CD4-positive, alpha-beta T cell (primary cell): ENCODE data around the gene KLHL36. TPM values are rescaled to one million over a fixed set of nuclear protein-coding genes. Genes with fewer than 3 reads are reported as not detected.

Experiments
- ATAC-seq: fragments of 200-7000 bp; cut with Tn5 transposase; one replicate; pipeline ENCODE4 v1.10.0; 2022; ENCODE audit warnings: mild to moderate bottlenecking; ENCODE audit not compliant: poor library complexity
- CTCF ChIA-PET: fragments of 350-600 bp; sonication (Branson Sonifier 250); formaldehyde crosslinking; loops from one replicate; lab custom pipeline; 2021; ENCODE audit warnings: antibody characterized with exemption, inconsistent platforms; lab: Charles Lee
- POLR2A ChIA-PET: fragments of 350-600 bp; sonication (Branson Sonifier 250); formaldehyde crosslinking; loops from one replicate; lab custom pipeline; 2021; ENCODE audit warnings: antibody characterized with exemption, inconsistent platforms; lab: Charles Lee
- DNase-seq, 14 experiments: peaks; one replicate each; pipeline ENCODE4 v3.0.0-alpha.2; 2013 to 2020; ENCODE audit warnings: mixed read lengths in 2 of 14
- H3K27ac ChIP-seq, 2 donors: one replicate each; pipeline versions ENCODE4 v1.5.1 to v1.7.0; 2013; ENCODE audit warnings: low read length in 2 of 2, low read depth in 1 of 2, mild to moderate bottlenecking in 1 of 2
- H3K27me3 ChIP-seq, 2 experiments: 1 replicate in 1 of 2; 2 replicates in 1 of 2; pipeline versions ENCODE4 v1.6.1 to v1.7.0; 2013; ENCODE audit warnings: low read length in 2 of 2, control low read depth in 1 of 2, mild to moderate bottlenecking in 1 of 2, moderate library complexity in 1 of 2; ENCODE audit not compliant: insufficient read depth in 2 of 2, control insufficient read depth in 1 of 2
- H3K36me3 ChIP-seq: one replicate; pipeline ENCODE4 v1.6.1; 2013; ENCODE audit warnings: low read length, control low read depth; ENCODE audit not compliant: insufficient read depth
- H3K4me1 ChIP-seq: one replicate; pipeline ENCODE4 v1.6.1; 2013; ENCODE audit warnings: low read length, control low read depth; ENCODE audit not compliant: insufficient read depth
- H3K4me3 ChIP-seq: one replicate; pipeline ENCODE4 v1.5.1; 2013; ENCODE audit warnings: mild to moderate bottlenecking, low read length, moderate library complexity
- H3K9me3 ChIP-seq, 2 experiments: 1 replicate in 1 of 2; 2 replicates in 1 of 2; pipeline versions ENCODE4 v1.6.1 to v1.7.0; 2013; ENCODE audit warnings: low read length in 2 of 2, mild to moderate bottlenecking in 2 of 2, control low read depth in 1 of 2, moderate library complexity in 1 of 2; ENCODE audit not compliant: control insufficient read depth in 1 of 2, insufficient read depth in 1 of 2
- H3K27ac Mint-ChIP-seq: one replicate; pipeline ENCODE4 v1.8.0; 2020; ENCODE audit warnings: mixed read lengths
- H3K27me3 Mint-ChIP-seq: one replicate; pipeline ENCODE4 v1.8.0; 2021; ENCODE audit warnings: mixed read lengths
- H3K36me3 Mint-ChIP-seq: one replicate; pipeline ENCODE4 v1.8.0; 2021; ENCODE audit warnings: low read depth, mixed read lengths
- H3K4me1 Mint-ChIP-seq: one replicate; pipeline ENCODE4 v1.8.0; 2021; ENCODE audit warnings: low read depth, mixed read lengths
- H3K4me3 Mint-ChIP-seq: one replicate; pipeline ENCODE4 v1.8.0; 2020; ENCODE audit warnings: mild to moderate bottlenecking, mixed read lengths
- H3K9me3 Mint-ChIP-seq: one replicate; pipeline ENCODE4 v1.8.0; 2020; ENCODE audit warnings: mixed read lengths
- CTCF ChIP-seq: fragments of 200-600 bp; IDR thresholded peaks from one replicate; pipeline ENCODE4 v1.8.0; 2022; ENCODE audit warnings: antibody characterized with exemption, mild to moderate bottlenecking
- intact Hi-C, 2 experiments: fragments of 100-400 bp; cut with DNase I in 1 of 2; cut with micrococcal nuclease in 1 of 2; formaldehyde crosslinking; loops; one replicate each; pipeline versions ENCODE4 v1.15.1 to v1.9.0; 2023 to 2025; cut with DNase I, micrococcal nuclease
- total RNA-seq, 174 experiments: library from RNA in 2 of 174; stranded (reverse) in 2 of 174; gene quantifications; one replicate each; pipeline ENCODE4 v1.2.3 and lab custom pipeline; 2021 to 2026

Gene KLHL36
- total RNA-seq, 2 experiments from 2014 or later = 76.6 to 78.6 TPM

- Mint-ChIP-seq H3K9me3 (no peaks in the 10 kb centered on the region), H3K27me3 (no peaks in the 10 kb centered on the region), H3K4me1 (peaks cover 54% of the 10 kb centered on the region), H3K4me3 (no peak overlapping the region), H3K36me3 (no peaks in the 10 kb centered on the region), H3K27ac (no peak overlapping the region)
- ChIA-PET CTCF (interaction anchor here (0.6 to 1.8 kb wide), 2 partner anchors 16 to 87 kb away, joined by 3 to 4 read pairs; no protein-coding TSS in a partner anchor), POLR2A (interaction anchor here (0.7 kb wide), 1 partner anchor 10 kb away, joined by 3 read pairs; the partner anchor contains the start of gene KLHL36)
- no peaks in the 10 kb centered on the region for H3K27me3 ChIP-seq
- H3K36me3 ChIP-seq = no peaks in the 10 kb centered on the region
- intact Hi-C loops = no loop called here
- ATAC-seq = no peak
- no peaks in the 10 kb centered on the region for H3K9me3 ChIP-seq
- no peak overlapping the region for H3K27ac ChIP-seq
- peaks cover 35% of the 10 kb centered on the region for H3K4me1 ChIP-seq
- DNase-seq = no peak
- H3K4me3 ChIP-seq = no peak overlapping the region
- no peak for TF ChIP-seq CTCF
Observed at GRCh38 chr16:84638231-84638806, 10.0 kb upstream of the KLHL36 start.

- intact Hi-C loops = no loop called here
- DNase-seq = no peak
- Mint-ChIP-seq H3K9me3 (no peaks in the 10 kb centered on the region), H3K4me1 (peaks cover 46% of the 10 kb centered on the region), H3K36me3 (no peaks in the 10 kb centered on the region), H3K27me3 (no peaks in the 10 kb centered on the region), H3K27ac (peak overlapping the region; percentile 71), H3K4me3 (peak overlapping the region; percentile 32)
- no peak for ATAC-seq
- ChIA-PET CTCF (no interaction called here), POLR2A (no interaction called here)
- H3K36me3 ChIP-seq = no peaks in the 10 kb centered on the region
- no peak overlapping the region for H3K4me3 ChIP-seq
- H3K9me3 ChIP-seq = no peaks in the 10 kb centered on the region
- H3K27ac ChIP-seq = no peak overlapping the region
- no peak for TF ChIP-seq CTCF
- peaks cover 36% of the 10 kb centered on the region for H3K4me1 ChIP-seq
- no peaks in the 10 kb centered on the region for H3K27me3 ChIP-seq
Observed at GRCh38 chr16:84640145-84640544, 8.2 kb upstream of the KLHL36 start.

GRCh38 chr16:84641643-84642358 is 6.5 kb upstream of the KLHL36 start:
- Mint-ChIP-seq H3K27ac (peak overlapping the region; percentile 71), H3K4me1 (peaks cover 51% of the 10 kb centered on the region), H3K9me3 (no peaks in the 10 kb centered on the region), H3K27me3 (no peaks in the 10 kb centered on the region), H3K4me3 (peak overlapping the region; percentile 70), H3K36me3 (no peaks in the 10 kb centered on the region)
- ATAC-seq (peak; percentile 70), DNase-seq (peak in 4 of 14 experiments; percentile 21 to 52 (median 34))
- ChIA-PET CTCF (interaction anchor here (0.9 to 1.8 kb wide), 2 partner anchors 30 to 84 kb away, joined by 3 to 8 read pairs; no protein-coding TSS in a partner anchor), POLR2A (interaction anchor here (0.9 to 1.4 kb wide), 6 partner anchors 7 to 137 kb away, joined by 3 to 5 read pairs (median 3); partner anchors contain the start of gene MEAK7)
- TF ChIP-seq CTCF = no peak
- no peaks in the 10 kb centered on the region for H3K36me3 ChIP-seq
- H3K27me3 ChIP-seq = no peaks in the 10 kb centered on the region
- no peak overlapping the region for H3K4me3 ChIP-seq
- peaks cover 36% of the 10 kb centered on the region for H3K4me1 ChIP-seq
- intact Hi-C loops = loop anchor here in 1 of 2 experiments (1.0 kb wide), 1 partner anchor 10 kb away; no protein-coding TSS in a partner anchor
- no peak overlapping the region for H3K27ac ChIP-seq
- H3K9me3 ChIP-seq = no peaks in the 10 kb centered on the region
